Measurements from ENCODE around the gene FARS2. TPM values are rescaled to one million over a fixed set of nuclear protein-coding genes. Genes with fewer than 3 reads are reported as not detected.

Gene FARS2
- total RNA-seq, 1 experiment from 2014 or later = 13.8 TPM

GRCh38 chr6:5453546-5453945 is 192.2 kb downstream of the FARS2 start:
- ATAC-seq = no peak
- RAD21 ChIA-PET (ENCODE audit: low non-redundant PET in 1 of 2, low total read pairs in 2 of 2, uncharacterized antibody in 2 of 2, unreplicated experiment in 2 of 2) = no interaction called here
- Histone ChIP-seq H2AFZ (ENCODE audit: low read depth, low read length, poor library complexity, severe bottlenecking) (no peak overlapping the region), H3K4me1 (ENCODE audit: control insufficient read depth in 1 of 2, insufficient read depth in 2 of 2, low read length in 2 of 2) (peaks cover 0 to 13% of the 10 kb centered on the region in 2 experiments; a peak in 1 of 4 replicates), H3K9ac (ENCODE audit: low read length) (no peak overlapping the region), H4K20me1 (ENCODE audit: insufficient read depth) (no peaks in the 10 kb centered on the region), H3K79me2 (ENCODE audit: insufficient read depth, low read length) (no peaks in the 10 kb centered on the region), H3K4me2 (ENCODE audit: low read length) (no peak overlapping the region), H3K36me3 (ENCODE audit: control insufficient read depth in 1 of 2, insufficient read depth in 2 of 2, low read length in 2 of 2) (no peaks in the 10 kb centered on the region), H3K27me3 (ENCODE audit: insufficient read depth, low read length) (no peaks in the 10 kb centered on the region), H3K27ac (ENCODE audit: low read depth, low read length) (no peak overlapping the region), H3K4me3 (replicated peaks in 1 of 2; ENCODE audit: low read depth in 1 of 2, low read length in 2 of 2) (no peak overlapping the region), H3K9me2 (ENCODE audit: insufficient read depth) (no peaks in the 10 kb centered on the region), H3K9me3 (ENCODE audit: control insufficient read depth in 1 of 2, insufficient read depth in 1 of 2, low read depth in 1 of 2, low read length in 2 of 2) (no peaks in the 10 kb centered on the region)
- POLR2A ChIA-PET = no interaction called here
- TF ChIP-seq REST (IDR thresholded peaks at IDR 0.05; ENCODE audit: low read depth) (no peak), CTCF (IDR thresholded peaks at IDR 0.05 in 2 of 3, conservative IDR thresholded peaks at IDR 0.05 in 1 of 3; ENCODE audit: borderline replicate concordance in 1 of 3, insufficient read depth in 1 of 3, low read depth in 2 of 3, low read length in 2 of 3) (no peak), ZBTB33 (IDR thresholded peaks at IDR 0.05; ENCODE audit: extremely low read depth, insufficient replicate concordance, low read length) (no peak), POLR2AphosphoS5 (IDR thresholded peaks at IDR 0.05; ENCODE audit: low read depth, low read length) (no peak), POLR2A (IDR thresholded peaks at IDR 0.05; ENCODE audit: borderline replicate concordance, extremely low read depth, insufficient read depth, insufficient read length) (no peak), SRF (IDR thresholded peaks at IDR 0.05; ENCODE audit: low read depth) (no peak), YY1 (IDR thresholded peaks at IDR 0.05; ENCODE audit: extremely low read depth, insufficient replicate concordance, low read depth, low read length) (no peak), ATF3 (IDR thresholded peaks at IDR 0.05) (no peak), RAD21 (IDR thresholded peaks at IDR 0.05; ENCODE audit: low read depth) (no peak), EZH2phosphoT487 (IDR thresholded peaks at IDR 0.05; ENCODE audit: borderline replicate concordance) (no peak), CBX3 (IDR thresholded peaks at IDR 0.05; ENCODE audit: low read depth) (no peak), JUND (IDR thresholded peaks at IDR 0.05) (no peak), FOSL1 (IDR thresholded peaks at IDR 0.05; ENCODE audit: low read depth) (no peak)
- CTCF ChIA-PET = no interaction called here
- DNase-seq (ENCODE audit: low read depth, low spot score) = no peak
- no TSS peak for BruUV-seq (replicated peaks)
- intact Hi-C loops (cut with micrococcal nuclease) = no loop called here

Data from HCT116 (cell line).